Measurements from ENCODE around the gene RASAL2.

- TF ChIP-seq CTCF (conservative IDR thresholded peaks at IDR 0.05; ENCODE audit: low read length) (no peak), EZH2phosphoT487 (IDR thresholded peaks at IDR 0.05; ENCODE audit: borderline replicate concordance) (no peak)
Measured at GRCh38 chr1:178161516-178161915, 67.6 kb downstream of the RASAL2 start.

All from Loucy (cell line).